ENCODE data around the gene BTF3. TPM values are rescaled to one million over a fixed set of nuclear protein-coding genes. Genes with fewer than 3 reads are reported as not detected.

BTF3 gene
- total and polyA plus RNA-seq, 9 of the 15 experiments (the other 6 are each of a cell fraction or from before 2014, with no cell fraction given), result 534 to 1,637 (median 848) TPM

GRCh38 chr5:73497497-73498056, 665 bp upstream of the BTF3 start (continued):
- TF ChIP-seq ASH1L (IDR thresholded peaks at IDR 0.05; ENCODE audit: borderline replicate concordance, low read depth, partially characterized antibody) (no peak), PHF21A (IDR thresholded peaks at IDR 0.05; ENCODE audit: borderline replicate concordance, low read depth) (no peak), MYBL2 (IDR thresholded peaks at IDR 0.05; ENCODE audit: low read depth) (no peak), MYBL2 (CRISPR knock-in tag; IDR thresholded peaks at IDR 0.05; ENCODE audit: borderline replicate concordance) (no peak), THRB (CRISPR knock-in tag; conservative IDR thresholded peaks at IDR 0.05) (no peak), RNF219 (CRISPR knock-in tag; IDR thresholded peaks at IDR 0.05) (0 out of 2 replicates have a peak, but pooled peaks have one; percentile 19)
